Panc1 (cell line): ENCODE results near the gene ZDHHC7. TPM values are rescaled to one million over a fixed set of nuclear protein-coding genes. Genes with fewer than 3 reads are reported as not detected.

Experiments used
- ATAC-seq: fragments of 200-7000 bp; cut with Tn5 transposase; 2 replicates; pipeline ENCODE4 v1.9.1; 2020; ENCODE audit warnings: mild to moderate bottlenecking, moderate library complexity
- BruUV-seq: library from RNA; stranded (reverse); fragments of 400-500 nt; replicated peaks from 2 replicates; lab custom pipeline; 2021; lab: Mats Ljungman, UMichigan
- CTCF ChIA-PET: fragments of 300-600 bp; sonication (Branson Sonifier 250); formaldehyde crosslinking; loops from one replicate; lab custom pipeline; 2022; ENCODE audit warnings: antibody characterized with exemption; lab: Charles Lee
- POLR2A ChIA-PET: fragments of 300-600 bp; sonication (Branson Sonifier 250); formaldehyde crosslinking; loops from one replicate; lab custom pipeline; 2022; ENCODE audit warnings: antibody characterized with exemption; lab: Charles Lee
- DNase-seq: peaks from one replicate; pipeline ENCODE4 v3.0.0-alpha.2; 2010; ENCODE audit warnings: low read depth, low spot score
- H3K27ac ChIP-seq: 2 replicates; pipeline ENCODE4 v1.5.1; 2011; ENCODE audit warnings: mild to moderate bottlenecking, low read length, inconsistent platforms
- H3K27me3 ChIP-seq: fragments of 200-500 bp; sonication (Bioruptor generic); 2 replicates; pipeline ENCODE4 v1.6.0; 2014; ENCODE audit warnings: low read length, inconsistent platforms; ENCODE audit not compliant: control insufficient read depth, insufficient read depth
- H3K36me3 ChIP-seq: fragments of 200-500 bp; sonication (Bioruptor generic); 2 replicates; pipeline ENCODE4 v1.5.1; 2014; ENCODE audit warnings: inconsistent platforms, mild to moderate bottlenecking, low read length, moderate library complexity; ENCODE audit not compliant: control insufficient read depth, insufficient read depth
- H3K4me1 ChIP-seq: 2 replicates; pipeline ENCODE4 v1.5.1; 2011; ENCODE audit warnings: inconsistent platforms, mild to moderate bottlenecking, low read length, moderate library complexity; ENCODE audit not compliant: control insufficient read depth, insufficient read depth
- H3K4me3 ChIP-seq, 2 experiments: 2 replicates each; pipeline ENCODE4 v1.5.1; 2011 to 2012; ENCODE audit warnings: low read depth in 2 of 2, low read length in 2 of 2, mild to moderate bottlenecking in 2 of 2, inconsistent platforms in 1 of 2, moderate library complexity in 1 of 2
- H3K9me3 ChIP-seq: fragments of 200-500 bp; sonication (Bioruptor generic); 2 replicates; pipeline ENCODE4 v1.5.1; 2014; ENCODE audit warnings: low read depth, mild to moderate bottlenecking, inconsistent platforms, low read length, moderate library complexity; ENCODE audit not compliant: control insufficient read depth, insufficient read depth
- POLR2AphosphoS5 ChIP-seq: IDR thresholded peaks from 2 replicates; pipeline ENCODE4 v1.6.1; 2012; ENCODE audit warnings: mild to moderate bottlenecking, low read depth, low read length, moderate library complexity
- SIN3A ChIP-seq: IDR thresholded peaks from 2 replicates; pipeline ENCODE4 v1.6.1; 2012; ENCODE audit warnings: low read depth, mild to moderate bottlenecking, low read length, moderate library complexity, borderline replicate concordance; ENCODE audit not compliant: insufficient read depth
- TCF7L2 ChIP-seq: IDR thresholded peaks from 2 replicates; pipeline ENCODE4 v1.6.1; 2011; ENCODE audit warnings: mild to moderate bottlenecking, low read depth, low read length, inconsistent platforms
- in situ Hi-C: cut with HindIII; loops from 2 replicates; pipeline ENCODE4 v1.10.0; 2016; ENCODE audit warnings: low sequenced_read_pairs, low pct_unique_long_range_greater_than_20kb
- intact Hi-C: fragments of 100-400 bp; cut with micrococcal nuclease; formaldehyde crosslinking; loops from one replicate; pipeline ENCODE4 v1.10.0; 2022; ENCODE audit not compliant: unreplicated experiment
- total RNA-seq: library from RNA; stranded (reverse); gene quantifications from one replicate; pipeline ENCODE4 v1.2.1, GENCODE V29; 2021; ENCODE audit not compliant: unreplicated experiment
- TF ChIP-seq, protein P1 (sequence below), 2 experiments: IDR thresholded peaks; 2 replicates each; pipeline ENCODE4 v1.6.1; 2011 to 2012; ENCODE audit warnings: low read depth in 2 of 2, control low read depth in 1 of 2, low read length in 1 of 2, mild to moderate bottlenecking in 1 of 2, moderate library complexity in 1 of 2; ENCODE audit not compliant: insufficient read depth in 1 of 2
- TF ChIP-seq, protein P2 (sequence below): fragments of 450-650 bp; IDR thresholded peaks from 2 replicates; pipeline ENCODE4 v1.5.1; 2017; ENCODE audit warnings: mild to moderate bottlenecking

ZDHHC7 gene
- total RNA-seq, 1 experiment from 2014 or later = 71.5 TPM

DNA sequence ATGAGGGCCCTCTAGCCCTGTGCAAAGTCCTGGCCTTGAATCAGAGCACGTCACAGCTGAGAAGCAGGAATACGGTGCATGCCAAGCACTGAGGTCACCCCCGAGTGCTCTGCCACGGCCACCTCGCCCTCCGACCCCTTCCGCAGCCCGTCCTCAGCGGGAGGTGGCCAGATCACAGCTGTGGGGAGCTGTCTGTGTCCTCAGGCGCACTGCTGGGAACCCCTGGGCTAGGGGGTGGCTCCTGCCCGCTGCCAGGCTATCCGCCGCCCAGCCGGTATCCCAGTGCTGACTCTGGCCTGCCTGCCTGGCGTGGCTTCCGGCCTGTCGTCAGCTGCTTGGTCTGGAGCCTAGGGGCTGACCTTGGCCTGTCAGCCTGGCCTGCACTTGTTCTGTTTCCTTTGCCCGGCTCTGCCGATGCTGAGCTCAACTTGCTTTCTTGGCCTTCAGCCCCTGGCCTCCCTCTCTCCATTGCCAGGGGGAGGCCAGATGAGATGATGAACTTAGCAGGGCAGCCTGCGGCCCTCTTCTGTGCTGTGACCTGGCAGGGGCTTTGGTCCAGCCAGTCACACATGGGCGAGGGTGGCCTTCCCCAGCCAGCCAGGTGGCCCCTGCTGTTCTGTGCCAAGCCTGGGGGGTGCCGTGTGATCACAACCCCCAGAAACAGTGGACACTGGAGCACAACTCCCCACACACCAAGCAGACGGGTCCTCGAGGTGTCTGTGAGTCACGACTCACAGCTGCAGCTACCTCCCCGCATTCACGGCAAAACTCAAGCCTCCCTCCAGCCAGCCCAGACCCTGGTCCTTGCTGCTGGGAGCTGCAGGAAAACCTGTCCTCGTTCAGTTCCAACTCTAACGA, 77.3 kb downstream of the ZDHHC7 start:
- H3K36me3 ChIP-seq = no peaks in the 10 kb centered on the region
- no peaks in the 10 kb centered on the region for H3K4me1 ChIP-seq
- H3K4me3 ChIP-seq = no peak overlapping the region
- in situ Hi-C loops = no loop called here
- no TSS peak for BruUV-seq
- H3K9me3 ChIP-seq = no peaks in the 10 kb centered on the region
- ChIA-PET CTCF (interaction anchor here (0.8 kb wide), 1 partner anchor 37 kb away, joined by 3 read pairs; no protein-coding TSS in a partner anchor), POLR2A (interaction anchor here (0.7 kb wide), 1 partner anchor 18 kb away, joined by 12 read pairs; no protein-coding TSS in a partner anchor)
- TF ChIP-seq TCF7L2 = no peak
- no peak for TF ChIP-seq POLR2AphosphoS5
- TF ChIP-seq, protein P1, sequence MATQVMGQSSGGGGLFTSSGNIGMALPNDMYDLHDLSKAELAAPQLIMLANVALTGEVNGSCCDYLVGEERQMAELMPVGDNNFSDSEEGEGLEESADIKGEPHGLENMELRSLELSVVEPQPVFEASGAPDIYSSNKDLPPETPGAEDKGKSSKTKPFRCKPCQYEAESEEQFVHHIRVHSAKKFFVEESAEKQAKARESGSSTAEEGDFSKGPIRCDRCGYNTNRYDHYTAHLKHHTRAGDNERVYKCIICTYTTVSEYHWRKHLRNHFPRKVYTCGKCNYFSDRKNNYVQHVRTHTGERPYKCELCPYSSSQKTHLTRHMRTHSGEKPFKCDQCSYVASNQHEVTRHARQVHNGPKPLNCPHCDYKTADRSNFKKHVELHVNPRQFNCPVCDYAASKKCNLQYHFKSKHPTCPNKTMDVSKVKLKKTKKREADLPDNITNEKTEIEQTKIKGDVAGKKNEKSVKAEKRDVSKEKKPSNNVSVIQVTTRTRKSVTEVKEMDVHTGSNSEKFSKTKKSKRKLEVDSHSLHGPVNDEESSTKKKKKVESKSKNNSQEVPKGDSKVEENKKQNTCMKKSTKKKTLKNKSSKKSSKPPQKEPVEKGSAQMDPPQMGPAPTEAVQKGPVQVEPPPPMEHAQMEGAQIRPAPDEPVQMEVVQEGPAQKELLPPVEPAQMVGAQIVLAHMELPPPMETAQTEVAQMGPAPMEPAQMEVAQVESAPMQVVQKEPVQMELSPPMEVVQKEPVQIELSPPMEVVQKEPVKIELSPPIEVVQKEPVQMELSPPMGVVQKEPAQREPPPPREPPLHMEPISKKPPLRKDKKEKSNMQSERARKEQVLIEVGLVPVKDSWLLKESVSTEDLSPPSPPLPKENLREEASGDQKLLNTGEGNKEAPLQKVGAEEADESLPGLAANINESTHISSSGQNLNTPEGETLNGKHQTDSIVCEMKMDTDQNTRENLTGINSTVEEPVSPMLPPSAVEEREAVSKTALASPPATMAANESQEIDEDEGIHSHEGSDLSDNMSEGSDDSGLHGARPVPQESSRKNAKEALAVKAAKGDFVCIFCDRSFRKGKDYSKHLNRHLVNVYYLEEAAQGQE (IDR thresholded peaks at IDR 0.05; ENCODE audit: insufficient read depth in 1 of 2, low read depth in 2 of 2, low read length in 1 of 2) = no peak
- TF ChIP-seq, protein P2, sequence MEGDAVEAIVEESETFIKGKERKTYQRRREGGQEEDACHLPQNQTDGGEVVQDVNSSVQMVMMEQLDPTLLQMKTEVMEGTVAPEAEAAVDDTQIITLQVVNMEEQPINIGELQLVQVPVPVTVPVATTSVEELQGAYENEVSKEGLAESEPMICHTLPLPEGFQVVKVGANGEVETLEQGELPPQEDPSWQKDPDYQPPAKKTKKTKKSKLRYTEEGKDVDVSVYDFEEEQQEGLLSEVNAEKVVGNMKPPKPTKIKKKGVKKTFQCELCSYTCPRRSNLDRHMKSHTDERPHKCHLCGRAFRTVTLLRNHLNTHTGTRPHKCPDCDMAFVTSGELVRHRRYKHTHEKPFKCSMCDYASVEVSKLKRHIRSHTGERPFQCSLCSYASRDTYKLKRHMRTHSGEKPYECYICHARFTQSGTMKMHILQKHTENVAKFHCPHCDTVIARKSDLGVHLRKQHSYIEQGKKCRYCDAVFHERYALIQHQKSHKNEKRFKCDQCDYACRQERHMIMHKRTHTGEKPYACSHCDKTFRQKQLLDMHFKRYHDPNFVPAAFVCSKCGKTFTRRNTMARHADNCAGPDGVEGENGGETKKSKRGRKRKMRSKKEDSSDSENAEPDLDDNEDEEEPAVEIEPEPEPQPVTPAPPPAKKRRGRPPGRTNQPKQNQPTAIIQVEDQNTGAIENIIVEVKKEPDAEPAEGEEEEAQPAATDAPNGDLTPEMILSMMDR = no peak
- no peak for TF ChIP-seq SIN3A
- DNase-seq = no peak
- no peaks in the 10 kb centered on the region for H3K27me3 ChIP-seq
- no peak overlapping the region for H3K27ac ChIP-seq
- intact Hi-C loops = no loop called here
- ATAC-seq = no peak

DNA sequence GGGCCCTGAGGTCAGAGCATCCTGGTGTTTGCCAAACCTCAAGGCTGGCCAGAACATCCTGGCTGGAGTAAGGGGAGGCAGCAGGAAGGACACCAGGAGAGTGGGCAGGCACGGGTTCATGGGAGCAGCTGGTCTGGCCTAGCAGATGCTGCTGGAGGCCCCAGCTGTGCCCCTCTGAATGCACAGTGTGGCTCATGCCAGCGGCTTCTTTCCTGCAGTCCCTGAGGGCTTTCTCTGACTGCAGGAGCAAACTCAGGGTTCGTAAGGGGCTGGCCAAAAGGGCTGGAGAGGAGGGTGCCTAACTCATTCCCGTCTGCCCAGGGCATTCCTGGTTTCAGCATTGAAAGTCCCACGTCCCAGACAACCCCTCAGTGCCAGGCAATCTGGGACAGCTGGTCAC, 78.7 kb downstream of the ZDHHC7 start:
- Histone ChIP-seq H3K9me3 (no peaks in the 10 kb centered on the region), H3K27ac (no peak overlapping the region), H3K36me3 (no peaks in the 10 kb centered on the region), H3K27me3 (no peaks in the 10 kb centered on the region), H3K4me1 (no peaks in the 10 kb centered on the region), H3K4me3 (no peak overlapping the region)
- BruUV-seq = no TSS peak
- DNase-seq (no peak), ATAC-seq (no peak)
- intact Hi-C loops = no loop called here
- ChIA-PET POLR2A (no interaction called here), CTCF (interaction anchor here (0.8 kb wide), 1 partner anchor 39 kb away, joined by 3 read pairs; no protein-coding TSS in a partner anchor)
- in situ Hi-C loops = no loop called here
- TF ChIP-seq TCF7L2 (no peak), SIN3A (no peak), POLR2AphosphoS5 (no peak)
- TF ChIP-seq, protein P2 = no peak
- TF ChIP-seq, protein P1 (IDR thresholded peaks at IDR 0.05; ENCODE audit: insufficient read depth in 1 of 2, low read depth in 2 of 2, low read length in 1 of 2) = no peak
